ELF-1 (cell line): ENCODE measurements around the gene LRRC23.

Experiments used
- DNase-seq: peaks from one replicate; pipeline ENCODE4 v3.0.0-alpha.2; 2016; ENCODE audit warnings: low read depth, low spot score

The LRRC23 gene

GRCh38 chr12:6956021-6956727 is 51.6 kb downstream of the LRRC23 start:
- no peak for DNase-seq

GRCh38 chr12:6957151-6957701 is 52.6 kb downstream of the LRRC23 start:
- DNase-seq = no peak

- no peak for DNase-seq
These were observed 53.4 kb downstream of the LRRC23 start for GRCh38 chr12:6957741-6958608.

GRCh38 chr12:6958609-6959057 is 54.0 kb downstream of the LRRC23 start:
- DNase-seq = no peak

GRCh38 chr12:6959058-6959804 is 54.6 kb downstream of the LRRC23 start:
- no peak for DNase-seq

GRCh38 chr12:6959805-6960592 is 55.4 kb downstream of the LRRC23 start:
- no peak for DNase-seq

GRCh38 chr12:6960593-6961277 is 56.1 kb downstream of the LRRC23 start:
- peak; percentile 68 for DNase-seq

GRCh38 chr12:6961278-6961694 is 56.7 kb downstream of the LRRC23 start:
- DNase-seq = no peak

- peak; percentile 95 for DNase-seq
These were observed 57.2 kb downstream of the LRRC23 start for GRCh38 chr12:6961695-6962284.

- peak; percentile 73 for DNase-seq
These were observed 57.8 kb downstream of the LRRC23 start for GRCh38 chr12:6962285-6963015.

- DNase-seq = no peak
These were observed 58.6 kb downstream of the LRRC23 start for GRCh38 chr12:6963016-6963731.
